IMR-90 (cell line): ENCODE results near the gene LRRC1. TPM values are rescaled to one million over a fixed set of nuclear protein-coding genes. Genes with fewer than 3 reads are reported as not detected.

Source experiments
- ATAC-seq: fragments of 200-7000 bp; cut with Tn5 transposase; 2 replicates; pipeline ENCODE4 v1.9.1; 2020; ENCODE audit warnings: low read depth, mild to moderate bottlenecking, moderate library complexity
- BruUV-seq: library from RNA; stranded (reverse); fragments of 400-500 nt; replicated peaks from 2 replicates; lab custom pipeline; 2021; lab: Mats Ljungman, UMichigan
- CTCF ChIA-PET: fragments of 300-600 bp; formaldehyde crosslinking; extraction: SDS; loops from one replicate; lab custom pipeline; 2021; ENCODE audit warnings: antibody characterized with exemption; lab: Yijun Ruan, JAX
- POLR2A ChIA-PET: fragments of 300-600 bp; sonication (Branson Sonifier 250); formaldehyde crosslinking; loops from one replicate; lab custom pipeline; 2022; ENCODE audit warnings: antibody characterized with exemption; ENCODE audit not compliant: unreplicated experiment; lab: Charles Lee
- DNase-seq: peaks from one replicate; pipeline ENCODE4 v3.0.0; 2013
- H2AFZ ChIP-seq: replicated peaks from 2 replicates; pipeline ENCODE3; 2013; ENCODE audit warnings: low read length, mild to moderate bottlenecking; ENCODE audit not compliant: poor library complexity
- H2AK5ac ChIP-seq: 2 replicates; pipeline ENCODE4 v1.6.1; 2013; ENCODE audit warnings: low read depth, low read length, inconsistent platforms
- H2AK9ac ChIP-seq: replicated peaks from 2 replicates; pipeline ENCODE3; 2013; ENCODE audit warnings: mild to moderate bottlenecking, low read depth, low read length, moderate library complexity; ENCODE audit not compliant: poor library complexity
- H2BK120ac ChIP-seq: 2 replicates; pipeline ENCODE4 v1.6.1; 2013; ENCODE audit warnings: low read depth, low read length, inconsistent platforms
- H2BK15ac ChIP-seq: 3 replicates; pipeline ENCODE4 v1.6.1; 2013; ENCODE audit warnings: low read depth, low read length, inconsistent platforms
- H2BK20ac ChIP-seq: 2 replicates; pipeline ENCODE4 v1.6.1; 2013; ENCODE audit warnings: low read depth, mild to moderate bottlenecking, inconsistent platforms, low read length, moderate library complexity
- H2BK5ac ChIP-seq: 2 replicates; pipeline ENCODE4 v1.6.1; 2013; ENCODE audit warnings: mild to moderate bottlenecking, low read depth, low read length, inconsistent platforms; ENCODE audit not compliant: poor library complexity, severe bottlenecking
- H3K14ac ChIP-seq: replicated peaks from 2 replicates; pipeline ENCODE4 v1.6.1; 2013; ENCODE audit warnings: low read depth, low read length, inconsistent platforms
- H3K18ac ChIP-seq: 2 replicates; pipeline ENCODE4 v1.6.1; 2013; ENCODE audit warnings: low read depth, low read length, control low read depth
- H3K23ac ChIP-seq: 2 replicates; pipeline ENCODE4 v1.6.1; 2013; ENCODE audit warnings: low read depth, low read length, inconsistent platforms
- H3K27ac ChIP-seq: 2 replicates; pipeline ENCODE4 v1.5.1; 2013; ENCODE audit warnings: mild to moderate bottlenecking, control low read depth, low read length; ENCODE audit not compliant: insufficient read depth
- H3K27me3 ChIP-seq: 2 replicates; pipeline ENCODE4 v1.6.1; 2013; ENCODE audit warnings: low read length; ENCODE audit not compliant: control insufficient read depth, insufficient read depth
- H3K36me3 ChIP-seq: 2 replicates; pipeline ENCODE4 v1.6.1; 2013; ENCODE audit warnings: low read length, mixed read lengths; ENCODE audit not compliant: control insufficient read depth, insufficient read depth
- H3K4ac ChIP-seq: 2 replicates; pipeline ENCODE4 v1.6.1; 2013; ENCODE audit warnings: low read depth, low read length, inconsistent platforms
- H3K4me1 ChIP-seq: 2 replicates; pipeline ENCODE4 v1.6.1; 2013; ENCODE audit warnings: low read length, mixed read lengths; ENCODE audit not compliant: control insufficient read depth, insufficient read depth
- H3K4me2 ChIP-seq: 2 replicates; pipeline ENCODE4 v1.6.1; 2013; ENCODE audit warnings: low read depth, mild to moderate bottlenecking, control low read depth, low read length, moderate library complexity
- H3K4me3 ChIP-seq: 2 replicates; pipeline ENCODE4 v1.5.1; 2013; ENCODE audit warnings: low read depth, mild to moderate bottlenecking, control low read depth, low read length, moderate library complexity; ENCODE audit not compliant: insufficient read depth
- H3K56ac ChIP-seq: 2 replicates; pipeline ENCODE4 v1.6.1; 2013; ENCODE audit warnings: low read length, inconsistent platforms; ENCODE audit not compliant: insufficient read depth; ENCODE audit errors: extremely low read depth
- H3K79me1 ChIP-seq, 2 experiments: 2 replicates each; pipeline ENCODE4 v1.6.1; 2013; ENCODE audit warnings: low read length in 2 of 2, inconsistent platforms in 1 of 2, low read depth in 1 of 2
- H3K9ac ChIP-seq: 2 replicates; pipeline ENCODE4 v1.6.1; 2013; ENCODE audit warnings: low read depth, low read length, control low read depth
- H3K9me1 ChIP-seq: 2 replicates; pipeline ENCODE4 v1.6.1; 2013; ENCODE audit warnings: low read length, inconsistent platforms; ENCODE audit not compliant: insufficient read depth
- H3K9me3 ChIP-seq: 2 replicates; pipeline ENCODE4 v1.6.1; 2013; ENCODE audit warnings: low read length; ENCODE audit not compliant: control insufficient read depth, insufficient read depth
- H4K20me1 ChIP-seq: 2 replicates; pipeline ENCODE4 v1.6.1; 2013; ENCODE audit warnings: low read length, inconsistent platforms; ENCODE audit not compliant: insufficient read depth
- H4K5ac ChIP-seq: 2 replicates; pipeline ENCODE4 v1.6.1; 2013; ENCODE audit warnings: mild to moderate bottlenecking, low read depth, low read length, control low read depth
- H4K8ac ChIP-seq, 2 experiments: 2 replicates each; pipeline ENCODE4 v1.6.1; 2013; ENCODE audit warnings: low read depth in 2 of 2, low read length in 2 of 2, control low read depth in 1 of 2, inconsistent platforms in 1 of 2
- H4K91ac ChIP-seq: 2 replicates; pipeline ENCODE4 v1.6.1; 2013; ENCODE audit warnings: low read depth, low read length, inconsistent platforms; ENCODE audit not compliant: insufficient read depth
- CEBPB ChIP-seq: IDR thresholded peaks from 2 replicates; pipeline ENCODE4 v1.6.1; 2012; ENCODE audit warnings: low read depth, low read length, improper control_type of control experiment
- CHD1 ChIP-seq: IDR thresholded peaks from 2 replicates; pipeline ENCODE4 v1.6.1; 2012; ENCODE audit warnings: low read depth, low read length, improper control_type of control experiment
- FOS ChIP-seq: fragments of 150-350 bp; IDR thresholded peaks from 2 replicates; pipeline ENCODE4 v1.6.1; 2016; ENCODE audit warnings: low read depth, low read length
- MAZ ChIP-seq: IDR thresholded peaks from 2 replicates; pipeline ENCODE4 v1.6.1; 2012; ENCODE audit warnings: low read depth, mild to moderate bottlenecking, low read length, improper control_type of control experiment, moderate library complexity, borderline replicate concordance
- MXI1 ChIP-seq: IDR thresholded peaks from 2 replicates; pipeline ENCODE4 v1.6.1; 2012; ENCODE audit warnings: low read depth, mild to moderate bottlenecking, low read length, moderate library complexity, borderline replicate concordance
- NFE2L2 ChIP-seq: fragments of 150-350 bp; IDR thresholded peaks from 2 replicates; pipeline ENCODE4 v1.6.1; 2016; ENCODE audit warnings: low read depth, mild to moderate bottlenecking, low read length
- POLR2A ChIP-seq: IDR thresholded peaks from 2 replicates; pipeline ENCODE4 v1.6.1; 2012; ENCODE audit warnings: mild to moderate bottlenecking, low read depth, low read length
- RAD21 ChIP-seq: IDR thresholded peaks from 2 replicates; pipeline ENCODE4 v1.6.1; 2012; ENCODE audit warnings: low read length, improper control_type of control experiment
- USF2 ChIP-seq: fragments of 150-350 bp; IDR thresholded peaks from 2 replicates; pipeline ENCODE4 v1.6.1; 2017; ENCODE audit warnings: mild to moderate bottlenecking, antibody characterized with exemption, low read length, low read depth
- WGBS, 2 experiments: methylation state at CpG; one replicate each; pipeline versions ENCODE4 v1.1.5 to v1.1.7; 2013; ENCODE audit warnings: missing lambda C conversion rate in 2 of 2; ENCODE audit not compliant: insufficient read length in 1 of 2; ENCODE audit errors: extremely low coverage in 2 of 2; 5-methylcytosine and 5-hydroxymethylcytosine counted together
- dilution Hi-C: fragments of 300-500 bp; cut with HindIII; formaldehyde crosslinking; loops from one replicate; pipeline ENCODE4 v1.14.3; 2018; ENCODE audit warnings: low sequenced_read_pairs; ENCODE audit not compliant: unreplicated experiment
- in situ Hi-C: fragments of 300-500 bp; cut with MboI; formaldehyde crosslinking; loops from 3 replicates; pipeline ENCODE4 v1.14.3; 2019; ENCODE audit warnings: low sequenced_read_pairs, inconsistent platforms, mixed read lengths
- intact Hi-C: fragments of 100-400 bp; cut with micrococcal nuclease; formaldehyde crosslinking; loops from 2 replicates; pipeline ENCODE4 v1.10.0; 2022
- polyA plus RNA-seq, 3 experiments: library from polyadenylated mRNA; depleted of rRNA; stranded (reverse); fragments of >200 nt; gene quantifications; 2 replicates each; pipeline ENCODE4 v1.2.3, GENCODE V29; 2012; ENCODE audit warnings: low replicate concordance in 1 of 3
- total RNA-seq: library from RNA; depleted of rRNA; stranded (reverse); fragments of >200 nt; gene quantifications from 2 replicates; pipeline ENCODE4 v1.2.3, GENCODE V29; 2012
- TF ChIP-seq, protein P1 (sequence below): conservative IDR thresholded peaks from 2 replicates; pipeline ENCODE4 v1.5.1; 2012; ENCODE audit warnings: mild to moderate bottlenecking, low read depth, low read length, improper control_type of control experiment

LRRC1 gene
- total and polyA plus RNA-seq, 2 of the 4 experiments (the other 2 are of a cell fraction): 5.1 to 6.1 TPM

- dilution Hi-C loops: no loop called here
- intact Hi-C loops: no loop called here
- no TSS peak for BruUV-seq
- Histone ChIP-seq H3K9me3 (no peaks in the 10 kb centered on the region), H3K27ac (no peak overlapping the region), H4K5ac (no peak overlapping the region), H3K14ac (no peak overlapping the region), H2BK15ac (no peak overlapping the region), H3K9me1 (no peaks in the 10 kb centered on the region; the same call in 1 of the 2 replicates), H3K79me1 (peaks cover 26 to 38% of the 10 kb centered on the region in 2 experiments), H3K4ac (no peak overlapping the region), H3K23ac (no peak overlapping the region), H3K18ac (no peak overlapping the region), H3K36me3 (no peaks in the 10 kb centered on the region), H2BK120ac (no peak overlapping the region), H2BK5ac (no peak overlapping the region), H3K4me3 (no peak overlapping the region), H4K8ac (no peak overlapping the region), H4K91ac (no peak overlapping the region), H3K4me1 (peaks cover 8% of the 10 kb centered on the region), H2AK9ac (no peak overlapping the region), H2AFZ (no peak overlapping the region), H3K9ac (no peak overlapping the region), H2AK5ac (no peak overlapping the region), H3K27me3 (no peaks in the 10 kb centered on the region), H2BK20ac (no peak overlapping the region), H4K20me1 (no peaks in the 10 kb centered on the region; the same call in 1 of the 2 replicates), H3K56ac (no peak overlapping the region), H3K4me2 (no peak overlapping the region)
- TF ChIP-seq NFE2L2 (no peak), POLR2A (no peak), MAZ (no peak), CEBPB (no peak), RAD21 (no peak), CHD1 (no peak), USF2 (no peak), FOS (no peak), MXI1 (no peak)
- TF ChIP-seq, protein P1, sequence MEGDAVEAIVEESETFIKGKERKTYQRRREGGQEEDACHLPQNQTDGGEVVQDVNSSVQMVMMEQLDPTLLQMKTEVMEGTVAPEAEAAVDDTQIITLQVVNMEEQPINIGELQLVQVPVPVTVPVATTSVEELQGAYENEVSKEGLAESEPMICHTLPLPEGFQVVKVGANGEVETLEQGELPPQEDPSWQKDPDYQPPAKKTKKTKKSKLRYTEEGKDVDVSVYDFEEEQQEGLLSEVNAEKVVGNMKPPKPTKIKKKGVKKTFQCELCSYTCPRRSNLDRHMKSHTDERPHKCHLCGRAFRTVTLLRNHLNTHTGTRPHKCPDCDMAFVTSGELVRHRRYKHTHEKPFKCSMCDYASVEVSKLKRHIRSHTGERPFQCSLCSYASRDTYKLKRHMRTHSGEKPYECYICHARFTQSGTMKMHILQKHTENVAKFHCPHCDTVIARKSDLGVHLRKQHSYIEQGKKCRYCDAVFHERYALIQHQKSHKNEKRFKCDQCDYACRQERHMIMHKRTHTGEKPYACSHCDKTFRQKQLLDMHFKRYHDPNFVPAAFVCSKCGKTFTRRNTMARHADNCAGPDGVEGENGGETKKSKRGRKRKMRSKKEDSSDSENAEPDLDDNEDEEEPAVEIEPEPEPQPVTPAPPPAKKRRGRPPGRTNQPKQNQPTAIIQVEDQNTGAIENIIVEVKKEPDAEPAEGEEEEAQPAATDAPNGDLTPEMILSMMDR: no peak
- 96% methylated on average over 4 of the region's 8 CpGs; no CpG with 5 or more reads in 1 of the 2 experiments for WGBS, 2 experiments
- no peak for DNase-seq
- ChIA-PET CTCF (no interaction called here), POLR2A (no interaction called here)
- ATAC-seq: no peak
- in situ Hi-C loops: no loop called here
Observed at GRCh38 chr6:53857318-53858094, 62.7 kb downstream of the LRRC1 start.
